Measurements from ENCODE around the gene MAS1L. TPM values are rescaled to one million over a fixed set of nuclear protein-coding genes. Genes with fewer than 3 reads are reported as not detected.

Gene MAS1L
- total RNA-seq, 1 experiment from 2014 or later, result not detected

DNA sequence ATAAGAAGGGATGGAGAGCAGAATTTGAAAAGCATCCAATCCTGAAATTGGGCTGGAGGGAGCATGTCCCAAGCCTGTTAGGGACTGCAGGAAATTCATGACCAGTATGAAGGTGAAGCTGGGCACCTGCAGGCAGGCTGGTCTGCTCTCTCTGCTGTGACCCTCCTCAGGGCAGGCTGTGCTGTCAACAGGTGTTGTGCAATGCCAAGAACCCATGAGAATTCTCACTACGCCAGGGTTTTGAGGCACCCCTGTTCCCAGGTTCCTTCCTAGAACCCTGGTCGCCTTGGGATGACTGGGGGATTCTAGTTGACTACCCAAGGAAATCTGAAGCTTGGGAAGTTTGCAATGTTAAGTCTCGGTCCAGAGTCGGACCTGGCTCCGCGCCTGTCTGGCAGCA is 13.3 kb upstream of the MAS1L start:
- no peak for DNase-seq
- no peak overlapping the region for H3K14ac ChIP-seq (ENCODE audit: insufficient read depth, low read length)
- Mint-ChIP-seq H3K27me3 (ENCODE audit: low read depth) (peaks cover 6% of the 10 kb centered on the region), H3K4me3 (no peak overlapping the region), H3K36me3 (ENCODE audit: insufficient read depth in 1 of 3, low read depth in 3 of 3) (no peaks in the 10 kb centered on the region), H3K27ac (no peak overlapping the region; a peak in 1 of 7 replicates), H3K9me3 (no peaks in the 10 kb centered on the region; a peak in 1 of 5 replicates), H3K4me1 (no peaks in the 10 kb centered on the region)
- H3K9me3 ChIP-seq (ENCODE audit: control insufficient read depth, low read depth, low read length), result no peaks in the 10 kb centered on the region
- no peaks in the 10 kb centered on the region for H3K79me1 ChIP-seq (ENCODE audit: insufficient read depth, low read depth, low read length, poor library complexity, severe bottlenecking)
- H3K23me2 ChIP-seq (ENCODE audit: insufficient read length, low read depth, low read length, poor library complexity, severe bottlenecking), result no peaks in the 10 kb centered on the region
- H3K56ac ChIP-seq (ENCODE audit: insufficient read length, low read depth, low read length), result no peak overlapping the region
- H3T11ph ChIP-seq (ENCODE audit: low read length), result no peak overlapping the region
- TF ChIP-seq, protein P1, sequence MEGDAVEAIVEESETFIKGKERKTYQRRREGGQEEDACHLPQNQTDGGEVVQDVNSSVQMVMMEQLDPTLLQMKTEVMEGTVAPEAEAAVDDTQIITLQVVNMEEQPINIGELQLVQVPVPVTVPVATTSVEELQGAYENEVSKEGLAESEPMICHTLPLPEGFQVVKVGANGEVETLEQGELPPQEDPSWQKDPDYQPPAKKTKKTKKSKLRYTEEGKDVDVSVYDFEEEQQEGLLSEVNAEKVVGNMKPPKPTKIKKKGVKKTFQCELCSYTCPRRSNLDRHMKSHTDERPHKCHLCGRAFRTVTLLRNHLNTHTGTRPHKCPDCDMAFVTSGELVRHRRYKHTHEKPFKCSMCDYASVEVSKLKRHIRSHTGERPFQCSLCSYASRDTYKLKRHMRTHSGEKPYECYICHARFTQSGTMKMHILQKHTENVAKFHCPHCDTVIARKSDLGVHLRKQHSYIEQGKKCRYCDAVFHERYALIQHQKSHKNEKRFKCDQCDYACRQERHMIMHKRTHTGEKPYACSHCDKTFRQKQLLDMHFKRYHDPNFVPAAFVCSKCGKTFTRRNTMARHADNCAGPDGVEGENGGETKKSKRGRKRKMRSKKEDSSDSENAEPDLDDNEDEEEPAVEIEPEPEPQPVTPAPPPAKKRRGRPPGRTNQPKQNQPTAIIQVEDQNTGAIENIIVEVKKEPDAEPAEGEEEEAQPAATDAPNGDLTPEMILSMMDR (conservative IDR thresholded peaks at IDR 0.05), result no peak
- H3K27me3 ChIP-seq (ENCODE audit: insufficient read depth, low read length), result no peaks in the 10 kb centered on the region
- no peak overlapping the region for H2BK15ac ChIP-seq (ENCODE audit: low read depth, low read length)
- H3K9ac ChIP-seq (ENCODE audit: extremely low read depth, insufficient read length, low read length), result no peak overlapping the region
- no peak overlapping the region for H4K8ac ChIP-seq (replicated peaks; ENCODE audit: insufficient read length, low read depth, low read length)
- H3K79me2 ChIP-seq (ENCODE audit: insufficient read depth, low read length), result no peaks in the 10 kb centered on the region
- H3K18ac ChIP-seq (ENCODE audit: insufficient read length, low read depth, low read length), result no peak overlapping the region
- H2BK5ac ChIP-seq (ENCODE audit: insufficient read length, low read length), result no peak overlapping the region
- H2AFZ ChIP-seq (ENCODE audit: low read length), result no peak overlapping the region
- no peak overlapping the region for H3K4me2 ChIP-seq (ENCODE audit: insufficient read depth, insufficient read length, low read length)
- H4K20me1 ChIP-seq (ENCODE audit: control insufficient read depth, insufficient read depth, insufficient read length), result no peaks in the 10 kb centered on the region
- H3K4ac ChIP-seq (ENCODE audit: low read depth, low read length), result no peak overlapping the region
- H3K23ac ChIP-seq (ENCODE audit: insufficient read length, low read depth, low read length), result no peak overlapping the region
- H3K27ac ChIP-seq (ENCODE audit: insufficient read length, low read depth, low read length), result no peak overlapping the region
- no peak overlapping the region for H2AK5ac ChIP-seq (ENCODE audit: insufficient read length, low read length)
- H4K5ac ChIP-seq (ENCODE audit: insufficient read length, low read depth, low read length), result no peak overlapping the region
- H3K4me1 ChIP-seq (ENCODE audit: insufficient read depth, low read length), result no peaks in the 10 kb centered on the region
- H2BK120ac ChIP-seq (ENCODE audit: low read depth, low read length, poor library complexity, severe bottlenecking), result no peak overlapping the region
- no CpG with 5 or more reads among the region's 6 CpGs for WGBS (ENCODE audit: extremely low coverage, insufficient read length, low lambda C conversion rate)
- H2BK20ac ChIP-seq (ENCODE audit: low read depth, low read length, poor library complexity, severe bottlenecking), result no peak overlapping the region
- no peak overlapping the region for H4K91ac ChIP-seq (ENCODE audit: insufficient read length, low read depth, low read length)
- H2BK12ac ChIP-seq (ENCODE audit: insufficient read length, low read depth, low read length), result no peak overlapping the region
